GM06990 (cell line): ENCODE results near the gene PCYT1B.

Experiments used
- DNase-seq: peaks from one replicate; pipeline ENCODE4 v3.0.0-alpha.2; 2011; ENCODE audit not compliant: insufficient read length; ENCODE audit errors: extremely low read depth
- H3K27me3 ChIP-seq: replicated peaks from 2 replicates; pipeline ENCODE4 v1.6.0; 2011; ENCODE audit warnings: low read length; ENCODE audit not compliant: control insufficient read depth, insufficient read depth
- H3K36me3 ChIP-seq: 2 replicates; pipeline ENCODE4 v1.5.1; 2011; ENCODE audit warnings: low read length; ENCODE audit not compliant: control insufficient read depth, insufficient read depth
- H3K4me3 ChIP-seq: replicated peaks from 2 replicates; pipeline ENCODE4 v1.5.1; 2011; ENCODE audit warnings: low read depth, mild to moderate bottlenecking, control low read depth, low read length
- CTCF ChIP-seq: IDR thresholded peaks from 2 replicates; pipeline ENCODE4 v1.5.1; 2011; ENCODE audit warnings: low read length, control low read depth, mild to moderate bottlenecking, inconsistent platforms; ENCODE audit not compliant: insufficient read depth, poor library complexity, severe bottlenecking

PCYT1B gene

GRCh38 chrX:24668111-24668510 is 21.0 kb upstream of the PCYT1B start:
- H3K27me3 ChIP-seq, result no peaks in the 10 kb centered on the region; the same call in none of the 2 replicates
- TF ChIP-seq CTCF, result no peak
- H3K4me3 ChIP-seq, result no peak overlapping the region
- H3K36me3 ChIP-seq, result no peaks in the 10 kb centered on the region
- no peak for DNase-seq

- Histone ChIP-seq H3K27me3 (no peaks in the 10 kb centered on the region; the same call in 1 of the 2 replicates), H3K4me3 (no peak overlapping the region), H3K36me3 (no peaks in the 10 kb centered on the region)
- no peak for DNase-seq
- TF ChIP-seq CTCF, result no peak
Observed at GRCh38 chrX:24662352-24662751, 15.2 kb upstream of the PCYT1B start.

DNA sequence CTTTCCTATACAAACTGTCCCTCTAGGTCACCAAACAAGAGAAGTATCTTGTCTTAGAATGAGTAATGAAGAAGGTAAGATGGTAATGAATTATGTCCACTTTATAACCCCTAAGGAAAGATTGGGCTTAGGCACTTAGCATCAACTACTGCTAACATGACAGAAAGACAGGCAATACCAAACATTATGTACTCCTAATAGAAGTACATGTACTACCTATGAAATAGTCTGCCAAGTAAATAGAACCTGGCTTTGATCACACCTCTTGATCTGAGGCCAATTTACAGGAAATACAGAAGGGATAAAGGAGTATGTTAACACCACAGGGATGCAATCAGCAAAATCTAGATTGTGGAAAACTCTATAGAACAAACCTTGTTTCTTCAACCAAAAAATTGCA is 14.1 kb upstream of the PCYT1B start:
- no peak overlapping the region for H3K4me3 ChIP-seq
- H3K36me3 ChIP-seq, result no peaks in the 10 kb centered on the region
- no peak for TF ChIP-seq CTCF
- DNase-seq, result no peak
- H3K27me3 ChIP-seq, result no peaks in the 10 kb centered on the region; the same call in 1 of the 2 replicates

- Histone ChIP-seq H3K4me3 (no peak overlapping the region), H3K27me3 (no peaks in the 10 kb centered on the region; the same call in 1 of the 2 replicates), H3K36me3 (no peaks in the 10 kb centered on the region)
- no peak for DNase-seq
- TF ChIP-seq CTCF, result no peak
Observed at GRCh38 chrX:24659646-24660045, 12.5 kb upstream of the PCYT1B start.

GRCh38 chrX:24659106-24659505 is 12.0 kb upstream of the PCYT1B start:
- Histone ChIP-seq H3K27me3 (no peaks in the 10 kb centered on the region; the same call in 1 of the 2 replicates), H3K36me3 (no peaks in the 10 kb centered on the region), H3K4me3 (no peak overlapping the region)
- DNase-seq, result no peak
- no peak for TF ChIP-seq CTCF

- Histone ChIP-seq H3K27me3 (no peaks in the 10 kb centered on the region; the same call in 1 of the 2 replicates), H3K4me3 (no peak overlapping the region)
- TF ChIP-seq CTCF, result no peak
Observed at GRCh38 chrX:24658421-24658820, 11.3 kb upstream of the PCYT1B start.

More at GRCh38 chrX:24658421-24658820, 11.3 kb upstream of the PCYT1B start:
- no peaks in the 10 kb centered on the region for H3K36me3 ChIP-seq
- no peak for DNase-seq
